T-helper 2 cell treated with Interferon-gamma antibody and Interleukin-4, amounts not matched to agents 5 μg/mL and 100 μg/mL, for 36 hours (primary cell): Measurements from ENCODE around the gene SLC9A7.
"Not testable (repeated sequence)": the region's sequence is repeated elsewhere in the genome, so short reads cannot be mapped to it uniquely, and the experiment has no call there.

ENCODE experiments used
- DNase-seq: peaks from one replicate; pipeline ENCODE4 v3.0.0; 2021; ENCODE audit warnings: low spot score
- H3K27ac Mint-ChIP-seq: one replicate; pipeline ENCODE4 v1.8.0; 2021; ENCODE audit warnings: mild to moderate bottlenecking, mixed read lengths
- H3K27me3 Mint-ChIP-seq: one replicate; pipeline ENCODE4 v1.8.0; 2021; ENCODE audit warnings: low read depth, mixed read lengths
- H3K36me3 Mint-ChIP-seq: one replicate; pipeline ENCODE4 v1.8.0; 2021; ENCODE audit warnings: low read depth, mixed read lengths
- H3K4me1 Mint-ChIP-seq: one replicate; pipeline ENCODE4 v1.8.0; 2021; ENCODE audit warnings: low read depth, mixed read lengths
- H3K4me3 Mint-ChIP-seq: one replicate; pipeline ENCODE4 v1.8.0; 2022; ENCODE audit warnings: mild to moderate bottlenecking, moderate library complexity, mixed read lengths
- H3K9me3 Mint-ChIP-seq: one replicate; pipeline ENCODE4 v1.8.0; 2021; ENCODE audit warnings: mixed read lengths

The SLC9A7 gene

GRCh38 chrX:46737041-46737440, 21.9 kb downstream of the SLC9A7 start:
- H3K4me1 Mint-ChIP-seq, result peaks cover 12% of the 10 kb centered on the region
- H3K36me3 Mint-ChIP-seq, result peaks cover 62% of the 10 kb centered on the region
- H3K9me3 Mint-ChIP-seq, result peaks cover 44% of the 10 kb centered on the region
- H3K27me3 Mint-ChIP-seq, result no peaks in the 10 kb centered on the region
- no peak for DNase-seq
- no peak overlapping the region for H3K4me3 Mint-ChIP-seq
- no peak overlapping the region for H3K27ac Mint-ChIP-seq

GRCh38 chrX:46735622-46736021, 23.3 kb downstream of the SLC9A7 start:
- H3K27ac Mint-ChIP-seq, result no peak overlapping the region

GRCh38 chrX:46733226-46733625, 25.7 kb downstream of the SLC9A7 start:
- Mint-ChIP-seq H3K27ac (no peak overlapping the region), H3K4me3 (no peak overlapping the region), H3K36me3 (peaks cover 40% of the 10 kb centered on the region), H3K4me1 (peaks cover 17% of the 10 kb centered on the region), H3K27me3 (no peaks in the 10 kb centered on the region), H3K9me3 (peaks cover 30% of the 10 kb centered on the region)
- DNase-seq, result no peak

More at GRCh38 chrX:46735622-46736021, 23.3 kb downstream of the SLC9A7 start:
- Mint-ChIP-seq H3K4me3 (no peak overlapping the region), H3K27me3 (no peaks in the 10 kb centered on the region), H3K36me3 (peaks cover 56% of the 10 kb centered on the region), H3K4me1 (peaks cover 14% of the 10 kb centered on the region), H3K9me3 (peaks cover 44% of the 10 kb centered on the region)
- DNase-seq, result no peak

GRCh38 chrX:46730765-46731164, 28.2 kb downstream of the SLC9A7 start:
- Mint-ChIP-seq H3K27ac (no peak overlapping the region), H3K27me3 (no peaks in the 10 kb centered on the region), H3K4me1 (peaks cover 18% of the 10 kb centered on the region), H3K36me3 (peaks cover 23% of the 10 kb centered on the region), H3K4me3 (no peak overlapping the region), H3K9me3 (peaks cover 18% of the 10 kb centered on the region)
- DNase-seq, result no peak

- Mint-ChIP-seq H3K4me1 (peaks cover 13% of the 10 kb centered on the region), H3K36me3 (peaks cover 11% of the 10 kb centered on the region), H3K27ac (no peak overlapping the region), H3K27me3 (no peaks in the 10 kb centered on the region), H3K9me3 (no peaks in the 10 kb centered on the region), H3K4me3 (no peak overlapping the region)
- no peak for DNase-seq
Measured at GRCh38 chrX:46727441-46727840, 31.5 kb downstream of the SLC9A7 start.

- Mint-ChIP-seq H3K4me1 (peaks cover 25% of the 10 kb centered on the region), H3K36me3 (peaks cover 13% of the 10 kb centered on the region)
- not testable (repeated sequence) for DNase-seq, H3K9me3 Mint-ChIP-seq, H3K27ac Mint-ChIP-seq, H3K27me3 Mint-ChIP-seq, H3K4me3 Mint-ChIP-seq
Measured at GRCh38 chrX:46723569-46723927, 35.4 kb downstream of the SLC9A7 start.

- no peak for DNase-seq
- H3K9me3 Mint-ChIP-seq, result no peaks in the 10 kb centered on the region
- H3K27me3 Mint-ChIP-seq, result no peaks in the 10 kb centered on the region
- H3K27ac Mint-ChIP-seq, result no peak overlapping the region
- peaks cover 13% of the 10 kb centered on the region for H3K36me3 Mint-ChIP-seq
- no peak overlapping the region for H3K4me3 Mint-ChIP-seq
- peaks cover 24% of the 10 kb centered on the region for H3K4me1 Mint-ChIP-seq
Measured at GRCh38 chrX:46722742-46723568, 36.0 kb downstream of the SLC9A7 start.

GRCh38 chrX:46716796-46717195, 42.1 kb downstream of the SLC9A7 start:
- peak overlapping the region; percentile 20 for H3K27ac Mint-ChIP-seq
- H3K4me3 Mint-ChIP-seq, result no peak overlapping the region
- H3K36me3 Mint-ChIP-seq, result peaks cover 9% of the 10 kb centered on the region
- no peak for DNase-seq
- H3K4me1 Mint-ChIP-seq, result peaks cover 41% of the 10 kb centered on the region
- no peaks in the 10 kb centered on the region for H3K27me3 Mint-ChIP-seq
- H3K9me3 Mint-ChIP-seq, result peaks cover 2% of the 10 kb centered on the region

- Mint-ChIP-seq H3K4me3 (peak overlapping the region; percentile 53), H3K27me3 (no peaks in the 10 kb centered on the region), H3K36me3 (peaks cover 12% of the 10 kb centered on the region), H3K27ac (peak overlapping the region; percentile 73), H3K9me3 (peaks cover 5% of the 10 kb centered on the region), H3K4me1 (peaks cover 44% of the 10 kb centered on the region)
- no peak for DNase-seq
Measured at GRCh38 chrX:46715997-46716396, 42.9 kb downstream of the SLC9A7 start.

- Mint-ChIP-seq H3K27me3 (no peaks in the 10 kb centered on the region), H3K36me3 (peaks cover 14% of the 10 kb centered on the region), H3K4me3 (peak overlapping the region; percentile 53), H3K27ac (peak overlapping the region; percentile 71), H3K9me3 (peaks cover 5% of the 10 kb centered on the region), H3K4me1 (peaks cover 45% of the 10 kb centered on the region)
- DNase-seq, result no peak
Measured at GRCh38 chrX:46715530-46715929, 43.4 kb downstream of the SLC9A7 start.

GRCh38 chrX:46713672-46714490, 45.0 kb downstream of the SLC9A7 start:
- H3K27me3 Mint-ChIP-seq, result no peaks in the 10 kb centered on the region
- H3K27ac Mint-ChIP-seq, result peak overlapping the region; percentile 87
- DNase-seq, result no peak
- H3K36me3 Mint-ChIP-seq, result peaks cover 16% of the 10 kb centered on the region
- peak overlapping the region; percentile 54 for H3K4me3 Mint-ChIP-seq
- H3K9me3 Mint-ChIP-seq, result peaks cover 5% of the 10 kb centered on the region
- peaks cover 51% of the 10 kb centered on the region for H3K4me1 Mint-ChIP-seq

GRCh38 chrX:46712764-46713163, 46.2 kb downstream of the SLC9A7 start:
- Mint-ChIP-seq H3K4me1 (peaks cover 54% of the 10 kb centered on the region), H3K27ac (peak overlapping the region; percentile 86), H3K4me3 (no peak overlapping the region), H3K9me3 (peaks cover 5% of the 10 kb centered on the region), H3K27me3 (no peaks in the 10 kb centered on the region), H3K36me3 (peaks cover 20% of the 10 kb centered on the region)
- no peak for DNase-seq

GRCh38 chrX:46710927-46711623, 47.8 kb downstream of the SLC9A7 start:
- Mint-ChIP-seq H3K4me1 (peaks cover 55% of the 10 kb centered on the region), H3K36me3 (peaks cover 18% of the 10 kb centered on the region), H3K4me3 (peak overlapping the region; percentile 54), H3K9me3 (peaks cover 5% of the 10 kb centered on the region), H3K27ac (peak overlapping the region; percentile 86), H3K27me3 (no peaks in the 10 kb centered on the region)
- DNase-seq, result no peak

- DNase-seq, result no peak
- H3K4me1 Mint-ChIP-seq, result peaks cover 59% of the 10 kb centered on the region
Measured at GRCh38 chrX:46710425-46710824, 48.5 kb downstream of the SLC9A7 start.

More at GRCh38 chrX:46710425-46710824, 48.5 kb downstream of the SLC9A7 start:
- Mint-ChIP-seq H3K4me3 (peak overlapping the region; percentile 53), H3K36me3 (peaks cover 18% of the 10 kb centered on the region), H3K27me3 (no peaks in the 10 kb centered on the region), H3K9me3 (peaks cover 5% of the 10 kb centered on the region), H3K27ac (peak overlapping the region; percentile 85)
